Colon (tissue), 2 donors: ENCODE results near the gene CLIC5.

Source experiments
- FAIRE-seq: peaks from 2 replicates; lab custom pipeline; 2012; peaks lifted over from hg19 to GRCh38; lab: Jason Lieb, UNC
- donor health status: control.
- donor health status: control.

The CLIC5 gene

DNA sequence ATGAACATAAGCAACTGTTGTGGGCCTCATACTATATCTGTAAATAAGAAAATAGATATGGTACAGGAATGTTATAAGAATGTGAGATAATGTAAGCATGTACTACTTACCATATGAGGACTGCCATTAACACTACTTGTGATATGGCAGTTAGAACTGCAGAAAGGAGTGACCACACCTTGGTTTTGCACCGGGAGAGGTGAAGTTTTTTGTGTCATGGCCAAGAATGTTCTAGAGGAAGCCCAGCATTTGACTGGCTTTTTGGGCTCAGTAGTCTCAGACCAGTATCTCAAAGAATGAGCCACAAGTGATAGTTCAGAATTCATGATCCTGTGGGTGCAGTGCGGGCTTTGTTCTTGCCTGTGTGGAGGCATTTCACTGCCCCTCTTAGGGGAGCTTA lies 123.5 kb downstream of the CLIC5 start:
- no peak for FAIRE-seq

GRCh38 chr6:45886776-45887175 lies 128.9 kb downstream of the CLIC5 start:
- no peak for FAIRE-seq

- FAIRE-seq = no peak
These were observed 131.3 kb downstream of the CLIC5 start for GRCh38 chr6:45884336-45884735.

GRCh38 chr6:45882671-45883070 lies 133.0 kb downstream of the CLIC5 start:
- no peak for FAIRE-seq

DNA sequence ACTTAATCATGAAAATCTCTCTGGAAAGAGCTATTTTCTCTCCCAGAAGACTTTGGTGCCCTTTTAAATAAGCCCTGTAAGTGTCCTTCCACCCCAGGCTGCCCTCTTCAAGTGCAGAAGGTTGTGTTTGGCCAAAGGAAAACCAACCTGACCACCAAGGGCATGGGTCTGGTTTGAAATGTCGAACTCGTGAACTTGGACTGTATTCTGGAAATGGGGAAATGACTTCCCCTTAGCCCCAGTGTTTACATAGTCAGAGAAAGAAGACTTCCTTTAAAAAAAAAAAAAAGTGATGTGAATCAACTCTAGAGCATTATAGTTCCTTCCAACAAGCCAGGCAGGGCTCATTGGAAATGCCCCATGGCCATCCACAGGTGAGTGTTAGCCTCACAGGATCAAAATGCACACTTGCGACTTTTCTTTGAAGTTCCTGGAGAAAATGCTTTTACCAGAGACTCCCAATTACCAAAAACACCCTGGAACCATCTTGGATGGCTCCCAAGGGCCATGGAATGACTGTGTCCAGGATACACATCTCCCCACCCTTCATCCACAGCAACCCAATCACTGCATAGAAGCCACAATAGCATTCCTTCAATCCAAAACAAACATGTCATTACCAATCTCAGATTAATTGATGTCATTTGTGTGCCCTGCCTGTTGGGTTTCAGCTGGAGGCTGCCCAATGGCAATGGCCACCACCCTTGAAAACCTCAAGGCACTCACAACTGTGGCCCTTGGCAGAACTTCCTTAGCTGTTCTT lies 133.8 kb downstream of the CLIC5 start:
- no peak for FAIRE-seq

- FAIRE-seq = no peak
These were observed 135.0 kb downstream of the CLIC5 start for GRCh38 chr6:45880676-45881075.

GRCh38 chr6:45880159-45880558 lies 135.5 kb downstream of the CLIC5 start:
- no peak for FAIRE-seq

DNA sequence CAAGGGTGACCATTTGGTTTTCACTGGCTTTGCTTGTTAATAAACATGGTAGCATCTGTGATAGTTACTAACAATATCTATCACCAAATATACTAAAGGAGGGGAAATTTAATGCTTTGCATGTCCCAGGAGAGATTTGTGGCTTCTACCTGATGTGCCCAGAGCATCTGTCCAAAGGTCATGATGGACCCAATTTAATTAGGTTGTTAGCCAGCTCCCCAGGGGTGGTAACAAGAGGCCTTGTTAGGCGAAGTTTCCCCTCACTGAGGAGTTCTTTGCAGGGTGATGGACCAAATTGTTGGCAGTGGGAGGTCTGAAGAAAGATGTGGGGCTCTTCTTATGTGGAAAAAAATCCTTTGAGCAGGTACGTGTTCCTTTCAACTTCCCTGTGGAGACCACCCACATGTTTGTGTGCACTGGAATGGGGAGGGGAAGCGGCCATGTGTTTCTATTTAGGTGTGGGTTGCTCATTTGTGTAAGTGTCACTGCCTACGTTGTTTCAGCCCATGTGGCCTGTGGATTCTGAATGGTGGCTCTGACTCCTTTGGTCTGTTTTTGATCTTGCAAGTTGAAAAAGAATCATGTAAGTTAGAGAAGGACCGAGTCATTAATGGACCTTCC lies 137.6 kb downstream of the CLIC5 start:
- no peak for FAIRE-seq

- FAIRE-seq = no peak
These were observed 142.8 kb downstream of the CLIC5 start for GRCh38 chr6:45872827-45873365.

- FAIRE-seq = no peak
These were observed 145.1 kb downstream of the CLIC5 start for GRCh38 chr6:45870531-45870930.

GRCh38 chr6:45864651-45865050 lies 151.0 kb downstream of the CLIC5 start:
- no peak for FAIRE-seq

- FAIRE-seq = no peak
These were observed 157.0 kb downstream of the CLIC5 start for GRCh38 chr6:45858691-45859090.

DNA sequence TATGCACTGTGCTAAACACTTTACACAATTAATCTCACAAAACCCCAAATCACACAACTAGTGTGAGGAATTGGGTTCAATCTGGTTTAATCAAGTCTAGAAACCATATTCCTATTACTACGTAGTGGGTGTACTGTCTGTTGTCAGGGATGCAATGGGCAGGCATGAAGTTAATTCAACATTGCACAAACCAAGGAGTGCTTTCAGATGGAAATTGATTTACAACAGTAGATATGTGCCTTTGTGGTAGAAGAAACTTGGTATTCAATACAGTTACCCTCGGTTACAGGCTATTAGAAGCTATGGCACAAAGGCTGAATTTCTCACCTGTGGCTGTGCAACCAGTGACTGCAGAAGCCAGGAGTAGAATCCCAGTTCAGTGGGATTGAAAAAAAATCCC lies 157.8 kb downstream of the CLIC5 start:
- no peak for FAIRE-seq

- no peak for FAIRE-seq
These were observed 159.8 kb downstream of the CLIC5 start for GRCh38 chr6:45855642-45856394.

GRCh38 chr6:45854149-45854742 lies 161.4 kb downstream of the CLIC5 start:
- no peak for FAIRE-seq

DNA sequence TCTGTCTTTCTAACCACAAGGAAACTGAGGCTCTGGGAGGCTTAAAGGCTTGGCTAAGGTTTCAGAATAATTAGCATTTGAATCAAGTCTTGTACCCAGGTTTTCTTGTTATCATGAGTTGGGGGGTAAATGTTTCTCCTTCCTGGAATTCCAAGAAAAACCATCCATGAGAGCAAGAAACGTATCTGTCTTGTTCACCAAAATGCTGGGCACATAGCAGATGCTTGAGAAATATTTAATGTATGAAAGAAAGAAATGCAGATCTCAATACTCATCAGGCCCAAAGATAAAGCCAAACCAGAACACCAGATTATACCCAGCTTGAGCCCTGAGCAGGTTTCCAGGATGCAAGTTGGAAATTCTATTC lies 164.6 kb downstream of the CLIC5 start:
- FAIRE-seq = no peak

GRCh38 chr6:45850378-45851033 lies 165.2 kb downstream of the CLIC5 start:
- no peak for FAIRE-seq

DNA sequence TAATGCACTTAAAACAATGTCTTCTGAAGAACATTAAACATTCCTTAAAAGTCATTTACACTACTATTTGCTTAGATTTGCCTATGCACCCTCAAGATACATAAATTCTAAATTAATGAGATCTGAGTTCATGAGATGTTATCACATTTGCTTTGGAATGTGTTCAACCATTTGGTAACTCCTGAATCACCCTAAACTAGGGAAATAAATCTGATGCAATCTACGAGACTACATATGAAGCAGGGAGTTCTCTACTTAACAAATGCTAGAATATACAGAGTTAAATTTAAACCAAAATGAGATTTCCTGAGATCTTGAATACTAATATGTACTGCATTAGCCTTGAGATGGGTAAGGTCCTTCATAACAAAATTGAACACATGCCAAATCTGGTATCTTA lies 170.1 kb downstream of the CLIC5 start:
- FAIRE-seq = no peak

DNA sequence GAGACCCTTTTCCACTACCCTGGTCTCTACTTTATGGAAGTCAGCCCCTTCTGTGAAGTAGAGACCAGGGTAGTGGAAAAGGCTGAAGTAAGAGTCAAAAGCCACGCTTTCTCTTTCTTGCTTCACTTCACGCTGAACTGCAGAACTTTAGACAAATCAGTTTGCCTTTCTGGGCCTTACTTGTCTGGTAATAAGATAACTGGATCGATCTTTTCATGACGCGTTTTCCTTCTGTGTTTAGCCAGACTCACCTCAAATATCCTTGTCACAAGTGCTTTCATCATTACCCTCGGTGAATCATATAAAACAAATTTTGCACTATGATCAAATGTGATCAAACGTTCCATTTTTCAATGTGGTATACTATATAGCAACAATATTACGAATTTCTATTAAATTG lies 170.7 kb downstream of the CLIC5 start:
- no peak for FAIRE-seq

- FAIRE-seq = no peak
These were observed 171.7 kb downstream of the CLIC5 start for GRCh38 chr6:45843848-45844521.

- no peak for FAIRE-seq
These were observed 174.6 kb downstream of the CLIC5 start for GRCh38 chr6:45841062-45841461.

- FAIRE-seq = no peak
These were observed 176.7 kb downstream of the CLIC5 start for GRCh38 chr6:45838996-45839395.
